SK-N-SH (cell line): ENCODE measurements around the gene MRNIP. TPM values are rescaled to one million over a fixed set of nuclear protein-coding genes. Genes with fewer than 3 reads are reported as not detected.
A peak's percentile ranks its signal among the peaks of the same experiment; 100 is the strongest.

ENCODE experiments used
- CTCF ChIA-PET: fragments of 300-600, 350-600 bp; formaldehyde crosslinking; extraction: SDS; loops from one replicate; lab custom pipeline; 2021; lab: Yijun Ruan, JAX
- POLR2A ChIA-PET: fragments of 350-600 bp; sonication (Branson Sonifier 250); formaldehyde crosslinking; extraction: SDS; loops from one replicate; lab custom pipeline; 2020; ENCODE audit warnings: antibody characterized with exemption, inconsistent platforms; lab: Yijun Ruan, JAX
- DNase-seq: peaks from one replicate; pipeline ENCODE4 v3.0.0; 2012
- H2AFZ ChIP-seq: fragments of 200-600 bp; sonication (generic); 2 replicates; pipeline ENCODE4 v1.8.1; 2016; ENCODE audit warnings: antibody characterized with exemption, mild to moderate bottlenecking, low read depth
- H3F3A ChIP-seq: fragments of 200-600 bp; sonication (generic); replicated peaks from 2 replicates; pipeline ENCODE3; 2016; ENCODE audit warnings: antibody characterized with exemption, mild to moderate bottlenecking; ENCODE audit not compliant: insufficient read depth
- H3K27ac ChIP-seq, 2 experiments: fragments of 200-500 bp in 1 of 2; fragments of 200-600 bp in 1 of 2; sonication (Bioruptor generic) in 1 of 2; sonication (generic), shearing (Covaris generic) in 1 of 2; 2 replicates each; pipeline versions ENCODE4 v1.5.1 to v1.6.1; 2014 to 2016; ENCODE audit warnings: low read depth in 2 of 2, inconsistent platforms in 1 of 2, low read length in 1 of 2, mild to moderate bottlenecking in 1 of 2, mixed read lengths in 1 of 2
- H3K27me3 ChIP-seq: fragments of 200-600 bp; sonication (generic), shearing (Covaris generic); 2 replicates; pipeline ENCODE4 v1.6.1; 2016; ENCODE audit warnings: mixed run types; ENCODE audit not compliant: insufficient read depth
- H3K36me3 ChIP-seq, 2 experiments: fragments of 200-500 bp in 1 of 2; fragments of 200-600 bp in 1 of 2; sonication (Bioruptor generic) in 1 of 2; sonication (generic) in 1 of 2; replicated peaks in 1 of 2; 2 replicates each; pipeline versions ENCODE3 to v1.5.1; 2014 to 2016; ENCODE audit warnings: low read length in 1 of 2, mild to moderate bottlenecking in 1 of 2; ENCODE audit not compliant: insufficient read depth in 2 of 2, control insufficient read depth in 1 of 2
- H3K4me1 ChIP-seq, 2 experiments: fragments of 200-500 bp in 1 of 2; fragments of 200-600 bp in 1 of 2; sonication (Bioruptor generic) in 1 of 2; sonication (generic), shearing (Covaris generic) in 1 of 2; 2 replicates each; pipeline versions ENCODE4 v1.5.1 to v1.6.1; 2014 to 2016; ENCODE audit warnings: low read depth in 1 of 2, low read length in 1 of 2, mixed run types in 1 of 2; ENCODE audit not compliant: insufficient read depth in 2 of 2, control insufficient read depth in 1 of 2
- H3K4me2 ChIP-seq: fragments of 200-600 bp; sonication (generic), shearing (Covaris generic); 2 replicates; pipeline ENCODE4 v1.6.1; 2017; ENCODE audit warnings: mixed run types
- H3K4me3 ChIP-seq, 2 experiments: fragments of 200-500 bp in 1 of 2; fragments of 200-600 bp in 1 of 2; sonication (Bioruptor generic) in 1 of 2; sonication (generic), shearing (Covaris generic) in 1 of 2; 2 replicates each; pipeline versions ENCODE4 v1.5.1 to v1.8.1; 2014 to 2016; ENCODE audit warnings: low read depth in 2 of 2, inconsistent platforms in 1 of 2, low read length in 1 of 2, mild to moderate bottlenecking in 1 of 2, mixed read lengths in 1 of 2, moderate library complexity in 1 of 2
- H3K79me2 ChIP-seq: fragments of 200-600 bp; sonication (generic); 2 replicates; pipeline ENCODE4 v1.8.1; 2017; ENCODE audit warnings: mild to moderate bottlenecking; ENCODE audit not compliant: insufficient read depth
- H3K9ac ChIP-seq: fragments of 200-600 bp; sonication (generic); 2 replicates; pipeline ENCODE4 v1.6.1; 2017; ENCODE audit warnings: mixed run types
- H3K9me2 ChIP-seq: fragments of 200-600 bp; sonication (generic); 2 replicates; pipeline ENCODE4 v1.6.1; 2017; ENCODE audit warnings: mixed run types
- H3K9me3 ChIP-seq: fragments of 200-600 bp; sonication (generic); 2 replicates; pipeline ENCODE4 v1.6.1; 2017; ENCODE audit warnings: mixed run types, mild to moderate bottlenecking, moderate library complexity
- H4K20me1 ChIP-seq: fragments of 200-600 bp; sonication (generic); 2 replicates; pipeline ENCODE4 v1.6.1; 2017; ENCODE audit warnings: mild to moderate bottlenecking, mixed run types; ENCODE audit not compliant: insufficient read depth
- CHD2 ChIP-seq: fragments of 150-350 bp; IDR thresholded peaks from 2 replicates; pipeline ENCODE4 v1.6.1; 2018; ENCODE audit warnings: low read length; ENCODE audit not compliant: partially characterized antibody
- ELF1 ChIP-seq: IDR thresholded peaks from 2 replicates; pipeline ENCODE4 v1.4.0; 2012
- FOSL2 ChIP-seq: IDR thresholded peaks from 2 replicates; pipeline ENCODE4 v1.4.0; 2012; ENCODE audit warnings: low read depth, mild to moderate bottlenecking, moderate library complexity, borderline replicate concordance
- FOXJ3 ChIP-seq: sonication (generic); formaldehyde crosslinking; IDR thresholded peaks from 2 replicates; pipeline ENCODE4 v1.5.1; 2020; ENCODE audit warnings: mild to moderate bottlenecking, missing genetic modification reagents
- FOXM1 ChIP-seq: IDR thresholded peaks from 2 replicates; pipeline ENCODE4 v1.4.0; 2012; ENCODE audit warnings: low read depth, mild to moderate bottlenecking
- GATA2 ChIP-seq: sonication (generic); formaldehyde crosslinking; IDR thresholded peaks from 2 replicates; pipeline ENCODE4 v1.5.0; 2020; ENCODE audit warnings: mild to moderate bottlenecking, missing genetic modification reagents
- IRF3 ChIP-seq: fragments of 150-350 bp; IDR thresholded peaks from 2 replicates; pipeline ENCODE4 v1.6.1; 2016; ENCODE audit warnings: mild to moderate bottlenecking, low read depth, low read length
- JUND ChIP-seq: IDR thresholded peaks from 2 replicates; pipeline ENCODE4 v1.4.0; 2012
- MEF2A ChIP-seq: IDR thresholded peaks from 2 replicates; pipeline ENCODE4 v1.4.0; 2012; ENCODE audit warnings: low read depth, borderline replicate concordance
- NFIC ChIP-seq: IDR thresholded peaks from 2 replicates; pipeline ENCODE4 v1.4.0; 2012; ENCODE audit warnings: borderline replicate concordance
- NRF1 ChIP-seq: IDR thresholded peaks from 2 replicates; pipeline ENCODE4 v1.6.1; 2012; ENCODE audit warnings: low read depth, mild to moderate bottlenecking, low read length
- POLR2AphosphoS5 ChIP-seq: IDR thresholded peaks from 2 replicates; pipeline ENCODE4 v1.6.1; 2012; ENCODE audit warnings: low read depth, low read length
- RAD21 ChIP-seq: IDR thresholded peaks from 2 replicates; pipeline ENCODE4 v1.6.1; 2012; ENCODE audit warnings: mild to moderate bottlenecking, low read length
- RCOR1 ChIP-seq: fragments of 150-350 bp; IDR thresholded peaks from 2 replicates; pipeline ENCODE4 v1.6.1; 2017; ENCODE audit warnings: antibody characterized with exemption, low read length
- RFX5 ChIP-seq: IDR thresholded peaks from 2 replicates; pipeline ENCODE4 v1.6.1; 2012; ENCODE audit warnings: mild to moderate bottlenecking, improper control_type of control experiment, low read length
- RXRA ChIP-seq: IDR thresholded peaks from 2 replicates; pipeline ENCODE4 v1.4.0; 2012; ENCODE audit warnings: low read depth, mild to moderate bottlenecking, borderline replicate concordance
- SIN3A ChIP-seq: IDR thresholded peaks from 2 replicates; pipeline ENCODE4 v1.6.1; 2012; ENCODE audit warnings: low read depth, mild to moderate bottlenecking, low read length, moderate library complexity, borderline replicate concordance
- SMC3 ChIP-seq: IDR thresholded peaks from 2 replicates; pipeline ENCODE4 v1.6.1; 2012; ENCODE audit warnings: low read depth, low read length, improper control_type of control experiment
- TAF1 ChIP-seq: IDR thresholded peaks from 2 replicates; pipeline ENCODE4 v1.6.1; 2012; ENCODE audit warnings: low read depth, mild to moderate bottlenecking, low read length, moderate library complexity, borderline replicate concordance
- TCF12 ChIP-seq: IDR thresholded peaks from 2 replicates; pipeline ENCODE4 v1.4.0; 2012
- TEAD4 ChIP-seq: IDR thresholded peaks from 2 replicates; pipeline ENCODE4 v1.4.0; 2012; ENCODE audit warnings: mild to moderate bottlenecking, borderline replicate concordance; ENCODE audit not compliant: insufficient read depth
- USF1 ChIP-seq: IDR thresholded peaks from 2 replicates; pipeline ENCODE4 v1.4.0; 2012; ENCODE audit warnings: low read depth, borderline replicate concordance
- USF2 ChIP-seq: fragments of 150-350 bp; IDR thresholded peaks from 2 replicates; pipeline ENCODE4 v1.6.1; 2017; ENCODE audit warnings: antibody characterized with exemption, low read length, low read depth, borderline replicate concordance
- YY1 ChIP-seq: IDR thresholded peaks from 2 replicates; pipeline ENCODE4 v1.4.0; 2012; ENCODE audit warnings: low read depth, mild to moderate bottlenecking
- ZBTB33 ChIP-seq: IDR thresholded peaks from 2 replicates; pipeline ENCODE4 v1.4.0; 2012; ENCODE audit warnings: low read depth, borderline replicate concordance
- WGBS: methylation state at CpG from one replicate; pipeline ENCODE4 v1.1.6; 2017; ENCODE audit warnings: low lambda C conversion rate; 5-methylcytosine and 5-hydroxymethylcytosine counted together
- polyA plus RNA-seq, 3 experiments: library from polyadenylated mRNA; depleted of rRNA; stranded (reverse); fragments of >200 nt; gene quantifications; 2 replicates each; pipeline ENCODE4 v1.2.3, GENCODE V29; 2012
- TF ChIP-seq, protein P1 (sequence below): IDR thresholded peaks from 2 replicates; pipeline ENCODE4 v1.6.1; 2012; ENCODE audit warnings: mild to moderate bottlenecking, low read depth, low read length, moderate library complexity

Gene MRNIP
- polyA plus RNA-seq, 1 of the 3 experiments (the other 2 are of a cell fraction): 32.8 TPM

- Histone ChIP-seq H3K4me1 (peaks cover 22 to 39% of the 10 kb centered on the region in 2 experiments), H3K4me3 (peak overlapping the region; percentile 97), H4K20me1 (peaks cover 55% of the 10 kb centered on the region), H3K9ac (peak overlapping the region; percentile 97), H3F3A (peaks cover 11% of the 10 kb centered on the region), H3K9me2 (no peaks in the 10 kb centered on the region), H3K36me3 (peaks cover 33% of the 10 kb centered on the region in 2 experiments), H2AFZ (no peak overlapping the region), H3K79me2 (peaks cover 61% of the 10 kb centered on the region), H3K4me2 (peak overlapping the region; percentile 75), H3K9me3 (no peaks in the 10 kb centered on the region), H3K27ac (peak overlapping the region; percentile 84 to 94), H3K27me3 (no peaks in the 10 kb centered on the region)
- CTCF ChIA-PET: interaction anchor here (1.1 to 1.8 kb wide), 5 partner anchors 9 to 58 kb away, joined by 3 to 10 read pairs (median 5); no protein-coding TSS in a partner anchor
- POLR2A ChIA-PET: interaction anchor here (0.6 to 1.0 kb wide), 7 partner anchors 10 to 57 kb away, joined by 3 to 6 read pairs (median 3); partner anchors contain the start of gene MRNIP
- WGBS: 1% methylated on average over 26 of the region's 54 CpGs
- DNase-seq: peak; percentile 98
- TF ChIP-seq CHD2 (no peak), TEAD4 (no peak), JUND (no peak), TCF12 (no peak), FOXJ3 (CRISPR knock-in tag) (peak; percentile 67; the same call in 1 of the 2 replicates), POLR2AphosphoS5 (peak; percentile 64), RAD21 (no peak), NFIC (peak; percentile 74), RFX5 (no peak), SMC3 (no peak), ELF1 (no peak), USF2 (no peak), RXRA (no peak), NRF1 (no peak), FOXM1 (no peak), FOSL2 (no peak), GATA2 (CRISPR knock-in tag) (no peak), IRF3 (no peak), MEF2A (no peak), RCOR1 (no peak), YY1 (no peak), TAF1 (no peak), USF1 (no peak), SIN3A (no peak), ZBTB33 (no peak)
- TF ChIP-seq, protein P1, sequence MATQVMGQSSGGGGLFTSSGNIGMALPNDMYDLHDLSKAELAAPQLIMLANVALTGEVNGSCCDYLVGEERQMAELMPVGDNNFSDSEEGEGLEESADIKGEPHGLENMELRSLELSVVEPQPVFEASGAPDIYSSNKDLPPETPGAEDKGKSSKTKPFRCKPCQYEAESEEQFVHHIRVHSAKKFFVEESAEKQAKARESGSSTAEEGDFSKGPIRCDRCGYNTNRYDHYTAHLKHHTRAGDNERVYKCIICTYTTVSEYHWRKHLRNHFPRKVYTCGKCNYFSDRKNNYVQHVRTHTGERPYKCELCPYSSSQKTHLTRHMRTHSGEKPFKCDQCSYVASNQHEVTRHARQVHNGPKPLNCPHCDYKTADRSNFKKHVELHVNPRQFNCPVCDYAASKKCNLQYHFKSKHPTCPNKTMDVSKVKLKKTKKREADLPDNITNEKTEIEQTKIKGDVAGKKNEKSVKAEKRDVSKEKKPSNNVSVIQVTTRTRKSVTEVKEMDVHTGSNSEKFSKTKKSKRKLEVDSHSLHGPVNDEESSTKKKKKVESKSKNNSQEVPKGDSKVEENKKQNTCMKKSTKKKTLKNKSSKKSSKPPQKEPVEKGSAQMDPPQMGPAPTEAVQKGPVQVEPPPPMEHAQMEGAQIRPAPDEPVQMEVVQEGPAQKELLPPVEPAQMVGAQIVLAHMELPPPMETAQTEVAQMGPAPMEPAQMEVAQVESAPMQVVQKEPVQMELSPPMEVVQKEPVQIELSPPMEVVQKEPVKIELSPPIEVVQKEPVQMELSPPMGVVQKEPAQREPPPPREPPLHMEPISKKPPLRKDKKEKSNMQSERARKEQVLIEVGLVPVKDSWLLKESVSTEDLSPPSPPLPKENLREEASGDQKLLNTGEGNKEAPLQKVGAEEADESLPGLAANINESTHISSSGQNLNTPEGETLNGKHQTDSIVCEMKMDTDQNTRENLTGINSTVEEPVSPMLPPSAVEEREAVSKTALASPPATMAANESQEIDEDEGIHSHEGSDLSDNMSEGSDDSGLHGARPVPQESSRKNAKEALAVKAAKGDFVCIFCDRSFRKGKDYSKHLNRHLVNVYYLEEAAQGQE: no peak
Observed at GRCh38 chr5:179821298-179822058, 37.1 kb downstream of the MRNIP start.
